Endodermal cell (in vitro differentiated cells): ENCODE data around the gene PALLD. TPM values are rescaled to one million over a fixed set of nuclear protein-coding genes. Genes with fewer than 3 reads are reported as not detected.
"Not testable (repeated sequence)": the region's sequence is repeated elsewhere in the genome, so short reads cannot be mapped to it uniquely, and the experiment has no call there.

Experiments
- DNase-seq: peaks from one replicate; pipeline ENCODE4 v3.0.0-alpha.2; 2017
- H3K27ac ChIP-seq: 2 replicates; pipeline ENCODE4 v1.5.1; 2013; ENCODE audit warnings: mild to moderate bottlenecking, low read depth, low read length, moderate library complexity
- H3K27me3 ChIP-seq: 2 replicates; pipeline ENCODE4 v1.6.1; 2013; ENCODE audit warnings: mild to moderate bottlenecking, low read length, moderate library complexity; ENCODE audit not compliant: insufficient read depth, control insufficient read depth, poor library complexity, severe bottlenecking
- H3K36me3 ChIP-seq: 2 replicates; pipeline ENCODE4 v1.7.0; 2013; ENCODE audit warnings: mild to moderate bottlenecking, low read length, moderate library complexity; ENCODE audit not compliant: control insufficient read depth, insufficient read depth
- H3K4me1 ChIP-seq: one replicate; pipeline ENCODE4 v1.7.0; 2013; ENCODE audit warnings: low read length; ENCODE audit not compliant: control insufficient read depth, insufficient read depth
- H3K4me3 ChIP-seq: 2 replicates; pipeline ENCODE4 v1.5.1; 2013; ENCODE audit warnings: mild to moderate bottlenecking, low read length, moderate library complexity
- H3K9ac ChIP-seq: 2 replicates; pipeline ENCODE4 v1.6.1; 2013; ENCODE audit warnings: mild to moderate bottlenecking, low read length, moderate library complexity; ENCODE audit not compliant: poor library complexity, severe bottlenecking; ENCODE audit errors: extremely low read depth
- H3K9me3 ChIP-seq: 2 replicates; pipeline ENCODE4 v1.6.1; 2013; ENCODE audit warnings: mild to moderate bottlenecking, low read length, moderate library complexity; ENCODE audit not compliant: control insufficient read depth
- H3K27ac Mint-ChIP-seq: 2 replicates; pipeline ENCODE4 v1.8.0; 2020; ENCODE audit warnings: mixed read lengths
- H3K27me3 Mint-ChIP-seq: 2 replicates; pipeline ENCODE4 v1.8.0; 2021; ENCODE audit warnings: mild to moderate bottlenecking, mixed read lengths; ENCODE audit not compliant: insufficient read depth
- H3K36me3 Mint-ChIP-seq: 2 replicates; pipeline ENCODE4 v1.8.0; 2020; ENCODE audit warnings: low read depth, mixed read lengths
- H3K4me1 Mint-ChIP-seq: 2 replicates; pipeline ENCODE4 v1.8.0; 2020; ENCODE audit warnings: mixed read lengths
- H3K4me3 Mint-ChIP-seq: 2 replicates; pipeline ENCODE4 v1.8.0; 2020; ENCODE audit warnings: mild to moderate bottlenecking, moderate library complexity, mixed read lengths
- H3K9me3 Mint-ChIP-seq: 2 replicates; pipeline ENCODE4 v1.8.0; 2020; ENCODE audit warnings: mild to moderate bottlenecking, mixed read lengths
- WGBS, 2 experiments: methylation state at CpG; one replicate each; pipeline versions ENCODE4 v1.1.5 to v1.1.7; 2013; ENCODE audit warnings: missing lambda C conversion rate in 2 of 2, mixed read lengths in 1 of 2; ENCODE audit not compliant: insufficient coverage in 1 of 2, insufficient read length in 1 of 2; 5-methylcytosine and 5-hydroxymethylcytosine counted together
- total RNA-seq, 2 donors: library from RNA; stranded (reverse); fragmentation: NEBNext Ultra II Directional in 1 of 2; extraction: Animal tissue kit (Norgen Biotek cat#: 25700) in 1 of 2; gene quantifications; 2 replicates in 1 of 2; 3 replicates in 1 of 2; pipeline ENCODE4 v1.2.1, GENCODE V29; 2021
- TF ChIP-seq, protein P1 (sequence below): fragments of 200-600 bp; sonication (generic); conservative IDR thresholded peaks from 2 replicates; pipeline ENCODE4 v1.5.0; 2021; ENCODE audit warnings: antibody characterized with exemption, mild to moderate bottlenecking

Gene PALLD
- total RNA-seq, 2 donors from 2014 or later: 51.8 to 86.7 TPM

DNA sequence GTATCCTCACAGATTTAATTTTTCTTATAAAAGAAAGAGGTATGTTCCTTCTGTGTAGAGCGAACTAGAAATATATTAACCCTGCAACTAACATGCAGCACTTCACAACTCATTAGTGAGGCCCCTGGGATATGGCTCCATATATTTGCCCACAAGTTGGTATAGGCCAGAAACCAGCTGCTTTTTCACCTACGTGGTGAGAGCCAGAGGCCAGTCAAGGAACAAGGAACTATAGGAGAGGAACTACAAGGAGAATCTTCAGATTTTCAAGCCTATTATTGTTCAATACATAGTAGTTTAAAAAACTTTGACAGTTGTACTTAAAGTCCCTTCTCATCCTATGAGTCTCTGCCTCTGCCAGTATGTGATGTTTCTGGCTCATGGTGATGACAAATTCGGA is 307.3 kb downstream of the PALLD start:
- WGBS, 2 experiments: 60 to 88% methylated on average over 2 to 3 of the region's 3 CpGs
- no peak overlapping the region for H3K4me3 Mint-ChIP-seq
- TF ChIP-seq, protein P1, sequence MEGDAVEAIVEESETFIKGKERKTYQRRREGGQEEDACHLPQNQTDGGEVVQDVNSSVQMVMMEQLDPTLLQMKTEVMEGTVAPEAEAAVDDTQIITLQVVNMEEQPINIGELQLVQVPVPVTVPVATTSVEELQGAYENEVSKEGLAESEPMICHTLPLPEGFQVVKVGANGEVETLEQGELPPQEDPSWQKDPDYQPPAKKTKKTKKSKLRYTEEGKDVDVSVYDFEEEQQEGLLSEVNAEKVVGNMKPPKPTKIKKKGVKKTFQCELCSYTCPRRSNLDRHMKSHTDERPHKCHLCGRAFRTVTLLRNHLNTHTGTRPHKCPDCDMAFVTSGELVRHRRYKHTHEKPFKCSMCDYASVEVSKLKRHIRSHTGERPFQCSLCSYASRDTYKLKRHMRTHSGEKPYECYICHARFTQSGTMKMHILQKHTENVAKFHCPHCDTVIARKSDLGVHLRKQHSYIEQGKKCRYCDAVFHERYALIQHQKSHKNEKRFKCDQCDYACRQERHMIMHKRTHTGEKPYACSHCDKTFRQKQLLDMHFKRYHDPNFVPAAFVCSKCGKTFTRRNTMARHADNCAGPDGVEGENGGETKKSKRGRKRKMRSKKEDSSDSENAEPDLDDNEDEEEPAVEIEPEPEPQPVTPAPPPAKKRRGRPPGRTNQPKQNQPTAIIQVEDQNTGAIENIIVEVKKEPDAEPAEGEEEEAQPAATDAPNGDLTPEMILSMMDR: no peak
- Histone ChIP-seq H3K36me3 (no peaks in the 10 kb centered on the region), H3K4me1 (no peaks in the 10 kb centered on the region), H3K9me3 (peaks cover 7% of the 10 kb centered on the region), H3K27ac (no peak overlapping the region), H3K27me3 (no peaks in the 10 kb centered on the region), H3K9ac (no peak overlapping the region), H3K4me3 (no peak overlapping the region)
- H3K9me3 Mint-ChIP-seq: peaks cover 4% of the 10 kb centered on the region
- peaks cover 27% of the 10 kb centered on the region for H3K4me1 Mint-ChIP-seq
- H3K36me3 Mint-ChIP-seq: no peaks in the 10 kb centered on the region
- H3K27me3 Mint-ChIP-seq: no peaks in the 10 kb centered on the region
- H3K27ac Mint-ChIP-seq: peak overlapping the region; percentile 77
- no peak for DNase-seq

DNA sequence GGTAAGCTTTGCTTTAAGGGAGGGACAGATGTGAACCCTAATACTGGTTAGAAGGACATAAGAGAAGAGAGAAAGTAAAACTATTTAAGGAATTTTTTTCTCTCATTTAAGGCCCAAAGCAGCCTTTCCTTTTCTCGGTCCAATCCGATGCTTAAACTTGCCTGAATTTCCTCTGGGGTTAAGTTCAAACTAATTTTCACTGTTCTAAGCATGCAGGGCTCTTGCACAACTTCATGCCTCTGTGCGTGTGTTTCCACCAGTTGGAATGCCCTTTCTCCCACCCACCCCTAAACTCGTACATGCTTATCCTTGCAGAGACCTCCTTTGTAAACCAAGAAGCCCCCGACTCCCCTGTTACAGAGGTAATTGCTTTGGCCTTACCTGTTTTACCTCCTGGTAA is 308.5 kb downstream of the PALLD start:
- Histone ChIP-seq H3K4me3 (no peak overlapping the region), H3K9me3 (peaks cover 7% of the 10 kb centered on the region), H3K27me3 (no peaks in the 10 kb centered on the region), H3K4me1 (no peaks in the 10 kb centered on the region), H3K9ac (no peak overlapping the region), H3K27ac (peak overlapping the region; percentile 53), H3K36me3 (no peaks in the 10 kb centered on the region)
- no peak overlapping the region for H3K27ac Mint-ChIP-seq
- TF ChIP-seq, protein P1: no peak
- H3K4me1 Mint-ChIP-seq: peaks cover 28% of the 10 kb centered on the region
- H3K27me3 Mint-ChIP-seq: no peaks in the 10 kb centered on the region
- WGBS, 2 experiments: 64 to 87% methylated on average over 3 to 5 of the region's 5 CpGs
- no peaks in the 10 kb centered on the region for H3K36me3 Mint-ChIP-seq
- no peak overlapping the region for H3K4me3 Mint-ChIP-seq
- peaks cover 4% of the 10 kb centered on the region for H3K9me3 Mint-ChIP-seq
- no peak for DNase-seq

DNA sequence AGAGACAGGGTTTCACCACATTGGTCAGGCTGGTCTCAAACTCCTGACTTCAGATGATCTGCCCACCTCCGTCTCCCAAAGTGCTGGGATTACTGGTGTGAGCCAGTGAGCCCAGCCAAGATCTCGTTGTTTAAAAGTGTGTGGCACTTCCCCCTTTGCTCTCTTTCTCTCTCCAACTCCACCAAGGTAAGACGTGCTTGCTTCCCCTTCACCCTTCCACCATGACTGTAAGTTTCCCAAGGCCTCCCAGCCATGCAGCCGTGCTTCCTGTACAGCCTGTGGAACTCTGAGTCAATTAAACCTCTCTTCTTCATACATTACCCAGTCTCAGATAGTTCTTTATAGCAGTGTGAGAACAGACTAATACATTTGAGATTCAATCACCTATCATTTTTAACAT is 309.4 kb downstream of the PALLD start:
- H3K4me3 Mint-ChIP-seq, H3K36me3 ChIP-seq, H3K27ac Mint-ChIP-seq, H3K9me3 Mint-ChIP-seq, DNase-seq, H3K36me3 Mint-ChIP-seq, H3K9ac ChIP-seq, H3K27me3 ChIP-seq, H3K27ac ChIP-seq, H3K4me3 ChIP-seq, H3K4me1 ChIP-seq, H3K27me3 Mint-ChIP-seq, H3K9me3 ChIP-seq: not testable (repeated sequence)
- H3K4me1 Mint-ChIP-seq: peaks cover 31% of the 10 kb centered on the region
- 87 to 97% methylated on average over 4 of the region's 4 CpGs for WGBS, 2 experiments

DNA sequence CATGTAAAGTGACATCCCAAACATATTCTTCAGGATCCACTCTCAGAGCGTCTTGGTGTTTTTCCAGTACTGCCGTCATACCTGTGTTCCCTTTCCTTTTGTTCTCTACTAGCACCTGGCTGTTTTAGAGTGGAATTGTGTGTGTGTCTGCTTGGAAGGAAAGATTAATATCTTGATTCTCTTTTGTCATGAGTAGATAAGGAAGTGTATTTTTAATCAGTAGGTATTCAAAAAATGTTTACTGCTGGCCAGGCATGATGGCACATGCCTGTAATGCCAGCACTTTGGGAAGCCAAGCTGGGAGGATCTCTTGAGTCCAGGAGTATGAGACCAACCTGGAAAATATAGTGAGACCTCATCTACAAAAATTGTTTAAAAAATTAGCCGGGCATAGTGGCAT is 314.4 kb downstream of the PALLD start:
- no peaks in the 10 kb centered on the region for H3K9me3 Mint-ChIP-seq
- Histone ChIP-seq H3K27ac (no peak overlapping the region), H3K9ac (no peak overlapping the region), H3K27me3 (no peaks in the 10 kb centered on the region), H3K4me3 (no peak overlapping the region), H3K36me3 (no peaks in the 10 kb centered on the region), H3K9me3 (no peaks in the 10 kb centered on the region), H3K4me1 (peaks cover 10% of the 10 kb centered on the region)
- DNase-seq: no peak
- H3K27ac Mint-ChIP-seq: no peak overlapping the region
- H3K36me3 Mint-ChIP-seq: no peaks in the 10 kb centered on the region
- TF ChIP-seq, protein P1: no peak
- no peak overlapping the region for H3K4me3 Mint-ChIP-seq
- peaks cover 30% of the 10 kb centered on the region for H3K4me1 Mint-ChIP-seq
- H3K27me3 Mint-ChIP-seq: peaks cover 2% of the 10 kb centered on the region
- 91 to 94% methylated on average over 1 to 3 of the region's 3 CpGs for WGBS, 2 experiments
